Stimulated activated CD4-positive, alpha-beta T cell treated with anti-CD3 and anti-CD28 coated beads, Interleukin-1b, Interleukin-23, amount 100 ng/mL, for 4 hours (primary cell): ENCODE measurements around the gene BATF2.

Experiments used
- DNase-seq, 2 donors: peaks; one replicate each; pipeline ENCODE4 v3.0.0-alpha.2; 2020; ENCODE audit warnings: low read depth in 2 of 2

The BATF2 gene

GRCh38 chr11:64963072-64963631 lies 33.6 kb downstream of the BATF2 start:
- no peak for DNase-seq

GRCh38 chr11:64960719-64961118 lies 36.1 kb downstream of the BATF2 start:
- no peak for DNase-seq

GRCh38 chr11:64959498-64959897 lies 37.3 kb downstream of the BATF2 start:
- no peak for DNase-seq

- no peak for DNase-seq
Measured at GRCh38 chr11:64954201-64954600, 42.6 kb downstream of the BATF2 start.

- DNase-seq, result no peak
Measured at GRCh38 chr11:64951529-64951928, 45.2 kb downstream of the BATF2 start.

GRCh38 chr11:64947208-64947814 lies 49.5 kb downstream of the BATF2 start:
- DNase-seq, result no peak
